Keratinocyte (primary cell): ENCODE results near the gene HDLBP. TPM values are rescaled to one million over a fixed set of nuclear protein-coding genes. Genes with fewer than 3 reads are reported as not detected.

Source experiments
- DNase-seq: peaks from one replicate; pipeline ENCODE4 v3.0.0-alpha.2; 2011; ENCODE audit warnings: low read depth, missing footprints, low spot score
- FAIRE-seq: peaks from 2 replicates; lab custom pipeline; 2011; peaks lifted over from hg19 to GRCh38; lab: Jason Lieb, UNC
- H2AFZ ChIP-seq: 2 replicates; pipeline ENCODE4 v1.6.0; 2012; ENCODE audit warnings: low read length, control low read depth, inconsistent platforms; ENCODE audit not compliant: control insufficient read depth
- H3K27ac ChIP-seq: 2 replicates; pipeline ENCODE4 v1.5.1; 2011; ENCODE audit warnings: low read length; ENCODE audit not compliant: control insufficient read depth, insufficient read depth
- H3K27me3 ChIP-seq: 3 replicates; pipeline ENCODE4 v1.6.0; 2011; ENCODE audit warnings: low read length; ENCODE audit not compliant: control insufficient read depth, insufficient read depth; ENCODE audit errors: extremely low read depth
- H3K36me3 ChIP-seq, 2 experiments: 2 replicates in 1 of 2; 3 replicates in 1 of 2; pipeline ENCODE4 v1.5.1; 2011; ENCODE audit warnings: low read length in 2 of 2, mild to moderate bottlenecking in 1 of 2; ENCODE audit not compliant: control insufficient read depth in 2 of 2, insufficient read depth in 2 of 2; ENCODE audit errors: extremely low read depth in 1 of 2
- H3K4me1 ChIP-seq: 3 replicates; pipeline ENCODE4 v1.5.1; 2011; ENCODE audit warnings: low read length; ENCODE audit not compliant: control insufficient read depth, insufficient read depth; ENCODE audit errors: extremely low read depth
- H3K4me2 ChIP-seq: 3 replicates; pipeline ENCODE4 v1.6.0; 2011; ENCODE audit warnings: low read depth, low read length; ENCODE audit not compliant: control insufficient read depth, insufficient read depth; ENCODE audit errors: extremely low read depth
- H3K4me3 ChIP-seq, 3 experiments: fragments of 200-600 bp in 1 of 3; sonication (generic) in 1 of 3; 2 replicates in 2 of 3; 3 replicates in 1 of 3; pipeline ENCODE4 v1.5.1; 2011 to 2016; ENCODE audit warnings: low read length in 3 of 3, mild to moderate bottlenecking in 3 of 3, control low read depth in 2 of 3, inconsistent platforms in 1 of 3, low read depth in 1 of 3, mixed read lengths in 1 of 3, mixed run types in 1 of 3, moderate library complexity in 1 of 3; ENCODE audit not compliant: control insufficient read depth in 2 of 3, insufficient read depth in 2 of 3; ENCODE audit errors: extremely low read depth in 1 of 3
- H3K79me2 ChIP-seq: 2 replicates; pipeline ENCODE4 v1.6.0; 2012; ENCODE audit warnings: low read length; ENCODE audit not compliant: control insufficient read depth, insufficient read depth
- H3K9ac ChIP-seq: 3 replicates; pipeline ENCODE4 v1.6.0; 2011; ENCODE audit warnings: low read length; ENCODE audit not compliant: control insufficient read depth, insufficient read depth; ENCODE audit errors: extremely low read depth
- H3K9me1 ChIP-seq: 3 replicates; pipeline ENCODE4 v1.6.0; 2011; ENCODE audit warnings: low read length; ENCODE audit not compliant: control insufficient read depth, insufficient read depth; ENCODE audit errors: extremely low read depth
- H3K9me3 ChIP-seq: 2 replicates; pipeline ENCODE4 v1.5.1; 2012; ENCODE audit warnings: low read depth, low read length; ENCODE audit not compliant: control insufficient read depth
- H4K20me1 ChIP-seq: 3 replicates; pipeline ENCODE4 v1.6.0; 2011; ENCODE audit warnings: low read length; ENCODE audit not compliant: control insufficient read depth, insufficient read depth; ENCODE audit errors: extremely low read depth
- EZH2 ChIP-seq: IDR thresholded peaks from one replicate; pipeline ENCODE4 v1.6.1; 2012; ENCODE audit warnings: inconsistent platforms, mild to moderate bottlenecking, low read length, moderate library complexity
- dilution Hi-C: fragments of 300-500 bp; cut with MboI; formaldehyde crosslinking; loops from one replicate; pipeline ENCODE4 v1.7.0; 2020; ENCODE audit warnings: low sequenced_read_pairs; ENCODE audit not compliant: extremely low pct_ligation_motif_present
- polyA plus RNA-seq, 5 experiments: library from polyadenylated mRNA; depleted of rRNA in 3 of 5; stranded (reverse) in 3 of 5; stranded (forward) in 1 of 5; unstranded in 1 of 5; fragments of >200 nt; gene quantifications; 1 replicate in 1 of 5; 2 replicates in 3 of 5; 3 replicates in 1 of 5; pipeline versions ENCODE4 v1.2.1 to v1.2.3, GENCODE V29; 2011 to 2012; ENCODE audit warnings: missing spikeins in 2 of 5, low read depth in 1 of 5, low replicate concordance in 1 of 5
- TF ChIP-seq, protein P1 (sequence below), 3 experiments: IDR thresholded peaks in 1 of 3; conservative IDR thresholded peaks in 1 of 3; optimal IDR thresholded peaks in 1 of 3; 2 replicates in 2 of 3; 3 replicates in 1 of 3; pipeline versions ENCODE3 to v1.5.1; 2011; ENCODE audit warnings: low read length in 3 of 3, mild to moderate bottlenecking in 3 of 3, moderate library complexity in 2 of 3, control low read depth in 1 of 3, inconsistent platforms in 1 of 3; ENCODE audit not compliant: insufficient read depth in 2 of 3; ENCODE audit errors: extremely low read depth in 1 of 3

The HDLBP gene
- polyA plus RNA-seq, 1 donor (not counting 4 experiments of a cell fraction or from before 2014, with no cell fraction given), result 289 TPM

DNA sequence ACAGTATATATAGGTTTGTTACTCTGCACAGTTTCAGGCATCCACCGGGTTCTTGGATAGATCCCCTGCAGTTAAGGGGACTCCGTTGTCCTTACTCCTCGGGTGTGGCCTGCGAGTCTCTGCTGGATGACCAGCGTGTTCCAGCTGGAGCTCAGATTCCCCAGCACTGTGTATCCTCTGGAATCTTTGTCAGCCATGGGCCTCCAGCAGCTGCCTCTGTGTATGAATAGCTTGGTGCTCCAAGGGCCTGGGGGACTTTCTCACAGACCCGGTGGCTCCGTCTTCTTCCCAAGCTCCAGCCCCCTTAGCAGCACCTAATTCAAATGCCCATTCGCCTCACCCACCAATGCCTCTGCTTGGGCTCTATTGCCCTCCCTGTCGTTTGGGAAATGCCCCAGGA is 120.7 kb downstream of the HDLBP start:
- Histone ChIP-seq H3K9ac (no peak overlapping the region), H3K79me2 (no peaks in the 10 kb centered on the region), H3K27ac (no peak overlapping the region), H4K20me1 (no peaks in the 10 kb centered on the region), H2AFZ (no peak overlapping the region), H3K9me1 (no peaks in the 10 kb centered on the region), H3K4me1 (no peaks in the 10 kb centered on the region), H3K9me3 (no peaks in the 10 kb centered on the region), H3K36me3 (no peaks in the 10 kb centered on the region), H3K27me3 (peaks cover 21% of the 10 kb centered on the region), H3K4me3 (no peak overlapping the region), H3K4me2 (no peak overlapping the region)
- FAIRE-seq (no peak), DNase-seq (no peak)
- no peak for TF ChIP-seq EZH2
- TF ChIP-seq, protein P1, sequence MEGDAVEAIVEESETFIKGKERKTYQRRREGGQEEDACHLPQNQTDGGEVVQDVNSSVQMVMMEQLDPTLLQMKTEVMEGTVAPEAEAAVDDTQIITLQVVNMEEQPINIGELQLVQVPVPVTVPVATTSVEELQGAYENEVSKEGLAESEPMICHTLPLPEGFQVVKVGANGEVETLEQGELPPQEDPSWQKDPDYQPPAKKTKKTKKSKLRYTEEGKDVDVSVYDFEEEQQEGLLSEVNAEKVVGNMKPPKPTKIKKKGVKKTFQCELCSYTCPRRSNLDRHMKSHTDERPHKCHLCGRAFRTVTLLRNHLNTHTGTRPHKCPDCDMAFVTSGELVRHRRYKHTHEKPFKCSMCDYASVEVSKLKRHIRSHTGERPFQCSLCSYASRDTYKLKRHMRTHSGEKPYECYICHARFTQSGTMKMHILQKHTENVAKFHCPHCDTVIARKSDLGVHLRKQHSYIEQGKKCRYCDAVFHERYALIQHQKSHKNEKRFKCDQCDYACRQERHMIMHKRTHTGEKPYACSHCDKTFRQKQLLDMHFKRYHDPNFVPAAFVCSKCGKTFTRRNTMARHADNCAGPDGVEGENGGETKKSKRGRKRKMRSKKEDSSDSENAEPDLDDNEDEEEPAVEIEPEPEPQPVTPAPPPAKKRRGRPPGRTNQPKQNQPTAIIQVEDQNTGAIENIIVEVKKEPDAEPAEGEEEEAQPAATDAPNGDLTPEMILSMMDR (optimal IDR thresholded peaks at IDR 0.05 in 1 of 3, IDR thresholded peaks at IDR 0.05 in 1 of 3, conservative IDR thresholded peaks at IDR 0.05 in 1 of 3; ENCODE audit: extremely low read depth in 1 of 3, insufficient read depth in 2 of 3, low read length in 3 of 3), result no peak
- dilution Hi-C loops, result no loop called here

DNA sequence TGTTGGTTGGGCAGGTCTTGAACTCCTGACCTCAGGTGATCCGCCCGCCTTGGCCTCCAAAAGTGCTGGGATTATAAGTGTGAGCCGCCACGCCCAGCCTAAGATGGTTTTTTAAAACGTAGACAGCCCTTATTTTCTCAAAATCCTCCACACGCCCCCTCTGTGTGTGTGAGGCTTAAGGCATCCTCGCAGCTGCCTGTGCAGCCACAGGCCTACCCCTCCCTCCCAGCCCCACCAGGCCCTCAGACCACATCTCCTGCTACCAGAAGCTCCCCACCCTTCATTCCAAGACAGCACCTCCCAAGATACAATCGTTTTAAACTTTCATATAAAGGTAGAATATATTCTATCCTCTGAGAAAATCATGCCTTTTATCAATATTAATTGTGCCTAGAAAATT is 122.2 kb downstream of the HDLBP start:
- FAIRE-seq, result no peak
- Histone ChIP-seq H3K79me2 (no peaks in the 10 kb centered on the region), H3K27me3 (peaks cover 29% of the 10 kb centered on the region), H3K4me2 (no peak overlapping the region), H3K27ac (no peak overlapping the region), H4K20me1 (no peaks in the 10 kb centered on the region), H2AFZ (no peak overlapping the region), H3K36me3 (no peaks in the 10 kb centered on the region), H3K4me3 (no peak overlapping the region), H3K9me3 (no peaks in the 10 kb centered on the region), H3K9me1 (no peaks in the 10 kb centered on the region), H3K4me1 (no peaks in the 10 kb centered on the region), H3K9ac (no peak overlapping the region)
- DNase-seq, result no peak
- dilution Hi-C loops, result no loop called here
- TF ChIP-seq, protein P1 (optimal IDR thresholded peaks at IDR 0.05 in 1 of 3, IDR thresholded peaks at IDR 0.05 in 1 of 3, conservative IDR thresholded peaks at IDR 0.05 in 1 of 3; ENCODE audit: extremely low read depth in 1 of 3, insufficient read depth in 2 of 3, low read length in 3 of 3), result no peak
- no peak for TF ChIP-seq EZH2
